ENCODE data around the gene LEP. TPM values are rescaled to one million over a fixed set of nuclear protein-coding genes. Genes with fewer than 3 reads are reported as not detected.

LEP gene
- total RNA-seq, 1 experiment from 2014 or later: not detected

GRCh38 chr7:128302139-128302538 is 61.1 kb downstream of the LEP start:
- Histone ChIP-seq H3K36me3 (ENCODE audit: control insufficient read depth in 1 of 2, insufficient read depth in 2 of 2, low read length in 2 of 2) (peaks cover under 1 to 12% of the 10 kb centered on the region in 2 experiments; a peak in 2 of 4 replicates), H3K4me1 (ENCODE audit: control insufficient read depth in 1 of 2, insufficient read depth in 2 of 2, low read length in 2 of 2) (no peaks in the 10 kb centered on the region), H3K4me2 (ENCODE audit: low read length) (no peak overlapping the region), H3K27ac (ENCODE audit: low read depth, low read length) (no peak overlapping the region), H3K79me2 (ENCODE audit: insufficient read depth, low read length) (no peaks in the 10 kb centered on the region), H3K9me3 (ENCODE audit: control insufficient read depth in 1 of 2, insufficient read depth in 1 of 2, low read depth in 1 of 2, low read length in 2 of 2) (no peaks in the 10 kb centered on the region), H3K27me3 (ENCODE audit: insufficient read depth, low read length) (no peaks in the 10 kb centered on the region), H3K4me3 (replicated peaks in 1 of 2; ENCODE audit: low read depth in 1 of 2, low read length in 2 of 2) (no peak overlapping the region), H4K20me1 (ENCODE audit: insufficient read depth) (no peaks in the 10 kb centered on the region), H3K9ac (ENCODE audit: low read length) (no peak overlapping the region), H3K9me2 (ENCODE audit: insufficient read depth) (no peaks in the 10 kb centered on the region), H2AFZ (ENCODE audit: low read depth, low read length, poor library complexity, severe bottlenecking) (no peak overlapping the region)
- CTCF ChIA-PET: no interaction called here
- ATAC-seq: no peak
- POLR2A ChIA-PET: no interaction called here
- no TSS peak for BruUV-seq (replicated peaks)
- DNase-seq (ENCODE audit: low read depth, low spot score): no peak
- TF ChIP-seq YY1 (IDR thresholded peaks at IDR 0.05; ENCODE audit: extremely low read depth, insufficient replicate concordance, low read depth, low read length) (no peak), CBX3 (IDR thresholded peaks at IDR 0.05; ENCODE audit: low read depth) (no peak), FOSL1 (IDR thresholded peaks at IDR 0.05; ENCODE audit: low read depth) (no peak), ATF3 (IDR thresholded peaks at IDR 0.05) (no peak), RAD21 (IDR thresholded peaks at IDR 0.05; ENCODE audit: low read depth) (no peak), CTCF (IDR thresholded peaks at IDR 0.05 in 2 of 3, conservative IDR thresholded peaks at IDR 0.05 in 1 of 3; ENCODE audit: borderline replicate concordance in 1 of 3, insufficient read depth in 1 of 3, low read depth in 2 of 3, low read length in 2 of 3) (no peak), EGR1 (IDR thresholded peaks at IDR 0.05; ENCODE audit: low read depth) (no peak)
- intact Hi-C loops (cut with micrococcal nuclease): no loop called here
- RAD21 ChIA-PET (ENCODE audit: low non-redundant PET in 1 of 2, low total read pairs in 2 of 2, uncharacterized antibody in 2 of 2, unreplicated experiment in 2 of 2): no interaction called here

GRCh38 chr7:128303133-128303532 is 62.1 kb downstream of the LEP start:
- no peaks in the 10 kb centered on the region for H3K27me3 ChIP-seq (ENCODE audit: insufficient read depth, low read length)
- intact Hi-C loops (cut with micrococcal nuclease): no loop called here
- no peak overlapping the region for H2AFZ ChIP-seq (ENCODE audit: low read depth, low read length, poor library complexity, severe bottlenecking)
- TF ChIP-seq SP1 (IDR thresholded peaks at IDR 0.05; ENCODE audit: low read depth) (no peak), JUND (IDR thresholded peaks at IDR 0.05) (no peak), SIN3A (IDR thresholded peaks at IDR 0.05; ENCODE audit: low read depth) (no peak), EGR1 (IDR thresholded peaks at IDR 0.05; ENCODE audit: low read depth) (no peak)
- ChIA-PET CTCF (no interaction called here), RAD21 (ENCODE audit: low non-redundant PET in 1 of 2, low total read pairs in 2 of 2, uncharacterized antibody in 2 of 2, unreplicated experiment in 2 of 2) (no interaction called here), POLR2A (no interaction called here)
- no peaks in the 10 kb centered on the region for H3K9me2 ChIP-seq (ENCODE audit: insufficient read depth)
- no peak overlapping the region for H3K4me3 ChIP-seq (replicated peaks in 1 of 2; ENCODE audit: low read depth in 1 of 2, low read length in 2 of 2)
- no peaks in the 10 kb centered on the region for H3K79me2 ChIP-seq (ENCODE audit: insufficient read depth, low read length)
- no peak overlapping the region for H3K9ac ChIP-seq (ENCODE audit: low read length)
- H4K20me1 ChIP-seq (ENCODE audit: insufficient read depth): no peaks in the 10 kb centered on the region
- ATAC-seq (no peak), DNase-seq (ENCODE audit: low read depth, low spot score) (no peak)
- no peak overlapping the region for H3K27ac ChIP-seq (ENCODE audit: low read depth, low read length)
- H3K9me3 ChIP-seq (ENCODE audit: control insufficient read depth in 1 of 2, insufficient read depth in 1 of 2, low read depth in 1 of 2, low read length in 2 of 2): no peaks in the 10 kb centered on the region
- H3K4me2 ChIP-seq (ENCODE audit: low read length): no peak overlapping the region
- BruUV-seq (replicated peaks): no TSS peak
- H3K4me1 ChIP-seq (ENCODE audit: control insufficient read depth in 1 of 2, insufficient read depth in 2 of 2, low read length in 2 of 2): no peaks in the 10 kb centered on the region
- H3K36me3 ChIP-seq (ENCODE audit: control insufficient read depth in 1 of 2, insufficient read depth in 2 of 2, low read length in 2 of 2): peaks cover 5 to 15% of the 10 kb centered on the region in 2 experiments; a peak in 2 of 4 replicates
